Medulla oblongata (tissue), 1 donor: ENCODE results near the gene TBL1Y.
"Not testable (repeated sequence)": the region's sequence is repeated elsewhere in the genome, so short reads cannot be mapped to it uniquely, and the experiment has no call there.

Source experiments
- DNase-seq: peaks from one replicate; pipeline ENCODE4 v3.0.0-alpha.2; 2015; ENCODE audit errors: extremely low spot score

Gene TBL1Y

DNA sequence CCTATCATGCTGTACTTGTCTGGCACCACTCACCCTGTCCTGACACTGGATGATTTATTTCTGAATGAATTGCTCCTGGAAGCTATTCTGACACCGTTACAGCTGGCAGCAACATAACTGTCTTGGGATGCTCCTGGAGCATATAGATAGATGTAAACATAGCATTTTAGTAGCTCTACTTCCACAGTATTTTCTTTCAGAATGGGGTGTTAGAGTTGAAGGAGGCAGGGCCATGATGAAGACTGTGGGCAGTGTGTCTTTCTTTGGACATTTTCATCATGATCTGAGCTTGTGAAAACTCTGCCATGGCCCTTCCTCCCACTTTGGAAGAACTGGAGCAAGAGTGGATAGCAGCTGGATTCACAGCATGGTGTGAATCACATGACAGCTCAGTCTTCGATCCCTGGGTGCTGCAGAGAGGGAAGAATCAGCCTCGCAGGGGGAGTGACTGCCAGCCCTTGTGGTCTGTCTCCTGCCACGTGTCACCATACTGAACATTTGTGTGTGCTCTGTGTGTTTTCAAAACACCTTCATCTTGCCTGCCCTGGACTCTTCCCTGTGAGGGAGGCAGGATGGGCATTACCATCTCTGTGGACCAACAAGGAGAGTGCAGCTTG, 61.9 kb downstream of the TBL1Y start:
- no peak for DNase-seq

DNA sequence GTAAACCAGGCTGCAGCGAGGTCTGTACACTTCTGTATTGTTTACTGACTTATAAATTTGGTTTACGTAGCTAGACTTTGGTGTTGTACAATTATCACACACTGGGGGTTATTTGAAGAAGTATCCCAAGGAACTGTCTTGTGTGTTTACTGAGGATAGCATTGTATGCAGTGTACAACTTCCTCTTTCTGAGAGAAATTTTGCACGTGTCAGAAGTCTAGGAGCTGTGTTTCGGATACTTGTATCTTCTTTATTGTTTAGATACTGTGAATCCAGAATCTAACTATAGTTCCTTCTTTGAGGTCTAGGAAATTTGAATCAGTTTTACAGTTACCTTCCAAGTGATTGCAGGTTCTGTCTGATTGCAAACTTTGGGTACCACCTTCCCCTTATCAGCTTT, 64.5 kb downstream of the TBL1Y start:
- no peak for DNase-seq

DNA sequence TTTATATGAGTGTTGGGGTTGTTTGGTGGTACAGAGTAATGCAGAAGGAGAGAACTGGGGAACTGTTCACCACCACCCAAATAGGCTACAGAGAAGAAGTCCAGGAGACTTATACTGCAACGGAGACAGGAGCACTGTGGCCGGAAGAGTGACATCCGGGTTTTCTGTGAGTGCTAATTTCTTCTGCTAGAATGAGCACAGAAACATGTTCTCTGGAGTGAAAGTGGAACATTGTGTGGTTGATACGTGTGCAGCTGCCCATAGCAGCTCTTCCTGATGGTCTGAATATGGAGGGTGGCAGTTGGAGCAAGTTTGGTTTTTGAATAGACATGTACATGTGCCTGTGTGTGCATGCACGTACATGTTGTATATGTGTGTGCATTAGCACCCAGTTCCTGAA, 67.3 kb downstream of the TBL1Y start:
- no peak for DNase-seq

DNA sequence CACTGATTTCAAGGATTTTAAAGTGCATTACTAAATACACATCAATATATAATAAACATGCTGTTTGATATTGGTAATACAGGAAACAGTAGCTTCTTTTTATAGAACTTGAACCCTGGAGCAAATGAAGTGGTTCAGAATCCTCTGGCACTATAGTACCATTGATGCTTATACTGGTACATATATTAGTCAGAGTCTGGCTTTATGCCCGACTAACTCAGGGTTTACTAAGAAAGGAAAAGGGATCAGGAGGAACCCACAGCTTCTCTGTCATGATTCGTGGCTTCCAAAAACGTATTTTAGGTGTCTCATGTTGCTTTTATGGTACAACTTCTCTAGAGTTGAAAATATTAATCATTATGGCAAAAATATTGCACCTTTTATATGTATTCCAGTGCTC, 72.7 kb downstream of the TBL1Y start:
- DNase-seq = no peak

GRCh38 chrY:6987811-6988210, 77.3 kb downstream of the TBL1Y start:
- DNase-seq = no peak

DNA sequence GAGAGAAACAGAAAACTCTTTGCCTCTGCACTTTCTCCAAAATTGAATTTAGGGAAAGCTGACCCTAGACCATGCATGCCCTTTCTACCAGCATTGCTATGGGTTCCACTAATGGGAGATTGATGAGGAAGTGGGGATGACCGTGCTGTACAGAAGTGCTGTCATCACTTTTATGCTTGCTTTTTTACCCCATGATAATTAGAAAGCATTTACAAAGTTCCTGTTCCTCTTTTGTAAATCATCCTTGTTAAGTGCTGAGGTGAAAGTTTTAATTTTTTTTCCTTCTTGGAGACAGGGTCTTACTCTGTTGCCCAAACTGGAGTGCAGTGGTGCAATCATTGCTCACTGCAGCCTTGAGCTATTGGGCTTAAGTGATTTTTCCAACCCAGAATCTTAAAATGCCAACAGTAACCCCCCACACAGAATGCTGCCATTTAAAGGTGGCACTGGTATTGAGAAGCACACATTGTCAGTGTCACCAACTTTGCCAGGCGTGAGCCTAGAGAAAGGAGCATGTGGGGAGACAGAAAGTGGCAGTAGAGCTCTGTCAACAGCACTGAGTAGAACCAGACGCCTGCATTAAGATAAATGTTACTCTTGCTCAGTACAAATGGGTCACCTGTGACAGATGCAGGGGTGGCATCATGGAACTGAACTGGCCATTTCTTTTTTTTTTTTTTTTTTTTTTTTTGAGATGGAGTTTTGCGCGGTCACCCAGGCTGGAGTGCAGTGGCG, 79.6 kb downstream of the TBL1Y start:
- no peak for DNase-seq

GRCh38 chrY:6992041-6992440, 81.5 kb downstream of the TBL1Y start:
- peak; percentile 47 for DNase-seq

- DNase-seq = no peak
These were observed 85.5 kb downstream of the TBL1Y start for GRCh38 chrY:6995987-6996386.

GRCh38 chrY:6997503-6998066, 87.1 kb downstream of the TBL1Y start:
- DNase-seq = no peak

DNA sequence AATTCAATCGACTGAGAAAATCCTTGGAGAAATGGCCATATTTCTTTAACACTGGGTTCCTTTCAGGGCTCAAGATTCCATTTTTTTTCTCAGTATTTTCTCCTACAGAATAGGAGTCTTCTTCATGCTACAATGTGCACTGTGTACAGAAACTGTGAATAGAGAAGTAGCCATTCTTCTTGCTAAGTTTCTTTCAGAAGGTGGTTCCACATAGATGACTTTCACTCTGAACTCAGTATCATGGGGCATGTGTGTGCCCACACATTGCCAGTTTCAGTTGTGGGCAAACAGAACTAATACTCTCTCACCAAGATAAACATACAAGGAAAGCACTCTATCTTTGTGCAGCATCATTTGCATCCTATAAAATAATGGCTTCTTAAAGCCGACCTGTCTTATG, 89.4 kb downstream of the TBL1Y start:
- peak; percentile 38 for DNase-seq

DNA sequence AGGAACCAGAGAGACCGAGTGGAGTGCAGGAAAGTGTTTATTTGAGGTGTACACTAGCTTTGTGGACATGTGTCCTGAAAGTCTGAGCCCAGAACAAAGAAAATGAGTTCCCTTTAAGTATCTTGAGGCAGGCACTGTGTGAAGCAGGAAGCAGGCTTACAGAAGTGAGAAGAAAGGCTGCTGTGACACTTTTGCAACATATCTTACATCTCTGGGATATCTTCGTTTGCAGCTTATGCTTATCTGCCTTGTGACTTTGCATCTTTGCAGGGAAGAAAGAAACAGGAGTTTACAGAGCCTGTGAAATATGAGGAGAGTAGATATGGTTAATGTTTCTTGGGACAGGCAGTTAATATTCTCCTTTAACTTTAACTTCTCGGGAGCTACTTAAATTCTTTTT, 92.1 kb downstream of the TBL1Y start:
- no peak for DNase-seq

- DNase-seq = no peak
These were observed 97.4 kb downstream of the TBL1Y start for GRCh38 chrY:7007911-7008310.

DNA sequence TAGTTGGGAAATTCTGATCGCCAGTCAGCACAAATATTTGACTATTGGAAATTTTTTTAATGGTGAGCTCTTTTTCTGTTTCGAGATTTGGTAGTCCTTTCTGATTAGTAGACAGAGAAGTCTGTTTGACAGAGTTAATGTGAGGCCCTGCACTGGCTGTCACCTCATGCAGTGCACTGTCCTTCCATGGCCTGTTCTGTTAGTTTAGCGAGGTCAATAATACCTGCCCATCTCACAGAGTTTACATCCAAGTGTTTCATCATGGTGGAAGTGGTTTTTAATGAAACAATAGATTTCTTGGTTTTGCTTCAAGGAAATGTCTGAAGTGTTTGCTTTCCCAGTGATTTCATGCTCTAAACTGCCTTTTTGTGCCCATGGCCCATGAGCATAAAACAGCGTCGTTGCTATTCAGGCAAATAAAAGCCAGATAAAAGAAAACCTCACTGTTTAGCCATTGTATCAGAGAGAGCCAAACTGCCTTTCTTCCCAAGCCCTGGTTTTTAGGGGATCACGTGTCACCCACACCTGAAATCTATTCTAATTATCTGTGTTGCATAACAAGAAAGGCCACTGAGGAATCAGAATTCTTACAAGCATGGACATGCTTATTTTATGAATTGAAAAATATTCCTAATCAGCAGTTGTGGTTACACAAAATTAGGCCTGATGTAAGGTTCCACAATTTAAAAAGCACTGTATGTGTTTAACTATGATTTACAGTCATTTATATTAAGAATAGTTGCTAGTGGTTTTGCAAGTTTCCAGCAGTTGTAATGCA, 98.3 kb downstream of the TBL1Y start:
- DNase-seq = no peak

DNA sequence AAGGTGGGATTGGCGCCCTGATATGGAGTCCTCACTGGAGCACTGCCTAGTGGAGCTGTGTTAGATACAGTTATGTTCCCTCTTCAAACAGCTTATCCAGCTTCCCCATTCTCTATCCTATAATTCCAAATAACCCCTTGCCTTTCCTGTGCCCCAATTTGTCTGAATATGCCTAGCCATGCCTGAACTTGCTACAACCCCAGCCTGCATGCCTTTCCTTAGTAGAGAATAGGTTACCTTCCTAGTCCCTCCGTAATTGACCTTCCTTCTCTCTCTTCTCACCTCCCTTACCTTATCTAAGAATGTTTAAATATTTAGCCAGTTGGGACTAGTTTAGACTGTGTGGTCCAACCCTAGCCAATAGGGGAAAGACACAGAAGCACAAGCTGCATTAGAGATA, 102.6 kb downstream of the TBL1Y start:
- DNase-seq = no peak

DNA sequence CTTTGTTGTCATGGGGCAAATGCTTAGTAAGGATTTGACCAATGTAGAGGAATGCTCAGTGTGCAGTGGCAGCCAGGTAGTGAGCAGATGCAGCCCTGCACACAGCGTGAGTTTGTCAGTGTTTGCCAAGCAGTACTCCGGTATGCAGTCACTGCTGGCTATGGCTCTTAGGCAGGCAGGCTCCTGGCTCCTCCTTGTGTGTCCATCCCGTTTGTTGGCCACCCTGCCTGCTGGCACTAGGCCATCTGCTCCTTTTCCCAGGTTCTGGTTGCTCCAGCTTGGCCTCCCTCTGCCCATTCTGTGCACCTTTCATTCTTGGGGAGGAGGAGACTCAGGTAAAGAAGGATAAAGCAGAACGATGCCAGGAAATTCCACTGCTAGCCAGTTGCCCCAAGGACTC, 106.0 kb downstream of the TBL1Y start:
- DNase-seq = no peak

DNA sequence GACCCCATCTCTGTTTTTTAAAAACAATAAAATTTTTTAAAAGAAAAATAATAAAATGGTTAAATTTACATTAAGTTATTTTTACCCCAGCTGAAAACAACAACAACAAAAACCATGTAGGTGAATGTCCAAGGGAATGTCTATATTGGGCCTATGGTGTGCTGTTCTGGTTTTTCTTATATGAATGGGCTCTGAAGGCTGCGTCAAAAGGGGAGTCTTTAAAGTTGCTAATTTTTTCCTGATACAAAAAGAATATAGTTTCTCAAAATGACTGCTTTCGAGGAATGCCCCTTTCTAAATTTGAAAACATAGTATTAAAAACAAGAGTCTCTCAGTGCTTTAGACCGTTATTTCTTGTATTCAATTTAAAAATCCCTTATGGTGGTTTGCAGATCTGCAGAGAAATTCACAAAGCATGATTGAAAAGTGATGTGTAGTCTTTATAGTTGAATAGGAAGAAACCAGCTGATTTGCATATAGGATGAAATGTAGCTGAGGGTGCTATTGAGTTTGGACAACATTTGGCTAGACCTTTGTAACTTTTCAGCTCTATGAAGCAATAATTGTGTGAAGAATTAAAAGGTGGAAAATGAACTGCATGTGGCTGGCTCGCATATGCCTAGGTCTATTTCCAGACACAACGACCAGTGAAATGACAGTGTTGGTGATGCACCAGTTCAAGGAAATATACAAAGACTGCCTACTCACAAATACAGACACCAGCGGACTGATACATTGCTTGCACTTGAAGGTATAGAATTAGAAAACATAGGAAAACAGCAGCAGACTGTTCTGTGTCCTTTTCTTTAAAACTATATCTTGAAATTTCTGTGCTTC, 107.0 kb downstream of the TBL1Y start:
- no peak for DNase-seq

DNA sequence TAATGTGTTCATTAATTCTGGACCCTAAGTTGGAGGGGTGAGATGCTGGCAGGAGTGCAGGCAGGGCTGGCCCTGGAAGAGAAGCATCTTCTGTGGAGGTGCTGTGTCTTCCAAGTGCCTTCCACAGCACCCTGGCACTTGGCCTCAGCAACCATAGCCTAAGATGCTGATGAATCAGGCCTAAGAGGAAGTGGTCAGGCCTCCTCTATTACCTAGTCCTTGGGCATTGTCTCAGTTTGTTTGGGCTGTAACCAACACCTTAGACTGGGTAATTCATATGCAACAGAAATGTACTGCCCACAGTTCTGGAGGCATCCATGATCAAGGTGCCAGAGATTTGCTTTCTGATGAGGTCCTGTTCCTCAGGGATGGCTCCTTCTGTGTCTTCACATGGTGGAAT, 128.5 kb downstream of the TBL1Y start:
- DNase-seq = no peak

GRCh38 chrY:7040662-7041061, 130.2 kb downstream of the TBL1Y start:
- DNase-seq = no peak

DNA sequence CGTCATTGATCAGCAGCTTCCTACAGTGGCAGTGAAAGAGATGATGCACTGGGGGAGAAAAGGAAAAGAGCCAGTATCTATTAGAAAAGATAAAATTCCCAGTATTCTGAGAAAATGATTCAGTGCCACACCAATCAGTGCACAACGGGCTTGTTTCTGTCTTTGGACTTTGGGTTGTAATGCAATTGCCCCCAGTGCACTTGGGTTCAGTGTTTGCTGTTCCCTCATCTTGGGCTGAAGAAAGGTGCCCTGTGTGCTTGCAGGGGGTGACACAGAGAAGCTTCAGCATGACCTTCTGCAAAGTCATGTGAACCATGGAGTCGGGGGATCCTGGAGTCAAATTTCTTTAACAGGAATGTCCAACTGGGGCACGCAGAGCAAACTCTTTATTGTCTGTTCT, 131.5 kb downstream of the TBL1Y start:
- DNase-seq = no peak

DNA sequence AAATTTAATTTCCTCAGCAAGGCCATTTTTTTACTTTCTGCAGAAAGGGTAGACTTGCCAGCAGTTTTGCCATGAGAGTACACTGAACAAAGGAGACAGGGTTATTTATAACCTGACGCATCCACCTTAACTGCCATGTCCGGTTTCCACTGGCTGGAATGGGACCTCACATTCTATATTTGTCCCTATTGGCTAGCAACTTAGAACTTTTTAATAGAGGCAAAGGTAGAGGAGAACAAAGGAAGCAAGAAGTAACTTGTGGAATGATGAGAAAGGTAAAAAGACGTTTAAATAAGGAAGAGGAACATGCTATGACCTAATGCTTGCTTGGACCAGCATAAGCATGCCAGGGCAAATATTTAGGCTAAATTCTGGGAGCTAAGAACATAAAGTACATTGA, 142.0 kb downstream of the TBL1Y start:
- not testable (repeated sequence) for DNase-seq

DNA sequence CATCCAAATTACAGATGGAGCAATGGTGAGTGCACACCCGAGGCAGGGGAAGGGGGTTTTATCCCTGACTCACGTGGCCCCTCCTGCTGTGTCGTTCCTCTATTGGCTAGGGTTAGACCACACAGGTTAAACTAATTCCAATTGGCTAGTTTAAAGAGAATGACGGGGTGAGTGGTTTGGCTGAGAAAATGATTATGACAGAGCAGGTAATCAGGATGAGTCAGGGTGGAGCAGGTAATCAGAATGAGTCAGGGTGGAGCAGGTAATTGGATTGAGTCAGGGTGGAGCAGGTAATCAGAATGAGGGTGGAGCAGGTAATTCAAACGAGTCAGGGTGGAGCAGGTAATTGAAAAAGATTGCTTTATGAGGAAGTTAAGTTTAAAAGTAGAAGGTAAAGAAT, 146.4 kb downstream of the TBL1Y start:
- no peak for DNase-seq

- DNase-seq = no peak
These were observed 168.2 kb downstream of the TBL1Y start for GRCh38 chrY:7078725-7079124.
